GM12892 (cell line): Measurements from ENCODE around the gene B3GALT6.

Experiments used
- POLR2A ChIP-seq: IDR thresholded peaks from 2 replicates; pipeline ENCODE4 v1.6.1; 2011; ENCODE audit warnings: low read depth, low read length, control low read depth
- TAF1 ChIP-seq: IDR thresholded peaks from 2 replicates; pipeline ENCODE4 v1.6.1; 2011; ENCODE audit warnings: low read depth, mild to moderate bottlenecking, control low read depth, low read length, borderline replicate concordance

GRCh38 chr1:1247341-1247913 lies 15.4 kb downstream of the B3GALT6 start:
- no peak for TF ChIP-seq POLR2A
- no peak for TF ChIP-seq TAF1
